ENCODE results near the gene FGF12.

Gene FGF12

DNA sequence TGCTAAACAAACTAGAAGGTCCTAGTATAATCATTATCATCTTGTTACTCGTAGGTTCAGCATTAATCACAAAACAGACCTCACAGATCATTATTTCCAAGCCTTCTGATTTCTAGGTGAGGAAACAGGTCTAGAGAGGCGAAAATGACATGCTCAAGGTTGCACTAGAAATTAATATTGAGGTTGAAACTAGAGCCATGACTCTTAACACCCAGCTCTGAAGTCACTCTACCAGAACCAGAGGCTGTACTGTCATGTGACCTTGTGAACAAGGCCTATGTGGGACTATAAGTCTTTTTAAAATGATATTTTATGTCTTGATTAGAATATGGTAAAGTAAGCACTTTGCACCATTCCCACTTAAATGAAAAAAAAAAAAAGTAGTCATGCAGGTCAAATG, 23.8 kb upstream of the FGF12 start:
- Histone ChIP-seq H3K4me2 (ENCODE audit: low read length) (no peak overlapping the region), H3K27ac (ENCODE audit: low read depth, low read length) (no peak overlapping the region), H3K27me3 (ENCODE audit: control insufficient read depth, low read length) (no peaks in the 10 kb centered on the region), H3K9me3 (ENCODE audit: control insufficient read depth, insufficient read depth, low read length) (no peaks in the 10 kb centered on the region), H4K20me1 (ENCODE audit: control insufficient read depth, insufficient read depth, low read depth, low read length) (no peaks in the 10 kb centered on the region), H3K4me1 (ENCODE audit: control insufficient read depth, low read length) (no peaks in the 10 kb centered on the region), H3K79me2 (ENCODE audit: control insufficient read depth, low read length) (no peaks in the 10 kb centered on the region), H3F3A (ENCODE audit: control insufficient read depth, insufficient read depth) (no peaks in the 10 kb centered on the region), H3K36me3 (ENCODE audit: control insufficient read depth, low read length) (no peaks in the 10 kb centered on the region), H3K9me2 (replicated peaks; ENCODE audit: control insufficient read depth, low read length) (no peaks in the 10 kb centered on the region), H3K4me3 (ENCODE audit: low read length) (no peak overlapping the region)
- TF ChIP-seq, protein P1, sequence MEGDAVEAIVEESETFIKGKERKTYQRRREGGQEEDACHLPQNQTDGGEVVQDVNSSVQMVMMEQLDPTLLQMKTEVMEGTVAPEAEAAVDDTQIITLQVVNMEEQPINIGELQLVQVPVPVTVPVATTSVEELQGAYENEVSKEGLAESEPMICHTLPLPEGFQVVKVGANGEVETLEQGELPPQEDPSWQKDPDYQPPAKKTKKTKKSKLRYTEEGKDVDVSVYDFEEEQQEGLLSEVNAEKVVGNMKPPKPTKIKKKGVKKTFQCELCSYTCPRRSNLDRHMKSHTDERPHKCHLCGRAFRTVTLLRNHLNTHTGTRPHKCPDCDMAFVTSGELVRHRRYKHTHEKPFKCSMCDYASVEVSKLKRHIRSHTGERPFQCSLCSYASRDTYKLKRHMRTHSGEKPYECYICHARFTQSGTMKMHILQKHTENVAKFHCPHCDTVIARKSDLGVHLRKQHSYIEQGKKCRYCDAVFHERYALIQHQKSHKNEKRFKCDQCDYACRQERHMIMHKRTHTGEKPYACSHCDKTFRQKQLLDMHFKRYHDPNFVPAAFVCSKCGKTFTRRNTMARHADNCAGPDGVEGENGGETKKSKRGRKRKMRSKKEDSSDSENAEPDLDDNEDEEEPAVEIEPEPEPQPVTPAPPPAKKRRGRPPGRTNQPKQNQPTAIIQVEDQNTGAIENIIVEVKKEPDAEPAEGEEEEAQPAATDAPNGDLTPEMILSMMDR (IDR thresholded peaks at IDR 0.05; ENCODE audit: low read depth, low read length, poor library complexity, severe bottlenecking): no peak
- no peak for TF ChIP-seq EZH2phosphoT487 (IDR thresholded peaks at IDR 0.05; ENCODE audit: borderline replicate concordance, low read length)

DNA sequence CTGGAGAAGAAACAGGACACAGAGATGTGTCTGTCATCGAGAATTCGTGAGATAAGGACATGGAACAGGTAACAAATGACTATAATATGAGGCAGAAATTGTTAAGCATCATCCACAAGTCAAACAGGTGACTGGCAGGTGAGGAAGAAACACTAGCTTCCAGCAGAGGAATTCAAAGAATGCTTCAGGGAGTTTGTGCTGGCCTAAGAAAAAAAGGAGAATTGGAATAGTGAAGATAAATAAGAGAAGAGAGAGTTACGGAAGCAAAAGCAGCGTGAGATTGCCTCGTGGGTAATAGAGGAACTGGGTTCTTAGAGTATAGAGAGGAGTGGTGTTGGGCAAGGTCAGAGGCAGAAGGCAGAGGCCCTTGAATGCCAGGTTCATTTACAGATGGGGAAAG, 22.9 kb upstream of the FGF12 start:
- Histone ChIP-seq H3K27ac (ENCODE audit: low read depth, low read length) (no peak overlapping the region), H3K9me2 (replicated peaks; ENCODE audit: control insufficient read depth, low read length) (no peaks in the 10 kb centered on the region), H3F3A (ENCODE audit: control insufficient read depth, insufficient read depth) (no peaks in the 10 kb centered on the region), H3K4me2 (ENCODE audit: low read length) (no peak overlapping the region), H3K4me1 (ENCODE audit: control insufficient read depth, low read length) (no peaks in the 10 kb centered on the region), H3K9me3 (ENCODE audit: control insufficient read depth, insufficient read depth, low read length) (no peaks in the 10 kb centered on the region), H3K4me3 (ENCODE audit: low read length) (no peak overlapping the region), H3K27me3 (ENCODE audit: control insufficient read depth, low read length) (no peaks in the 10 kb centered on the region), H4K20me1 (ENCODE audit: control insufficient read depth, insufficient read depth, low read depth, low read length) (no peaks in the 10 kb centered on the region), H3K36me3 (ENCODE audit: control insufficient read depth, low read length) (no peaks in the 10 kb centered on the region), H3K79me2 (ENCODE audit: control insufficient read depth, low read length) (no peaks in the 10 kb centered on the region)
- TF ChIP-seq, protein P1 (IDR thresholded peaks at IDR 0.05; ENCODE audit: low read depth, low read length, poor library complexity, severe bottlenecking): no peak
- TF ChIP-seq EZH2phosphoT487 (IDR thresholded peaks at IDR 0.05; ENCODE audit: borderline replicate concordance, low read length): no peak

DNA sequence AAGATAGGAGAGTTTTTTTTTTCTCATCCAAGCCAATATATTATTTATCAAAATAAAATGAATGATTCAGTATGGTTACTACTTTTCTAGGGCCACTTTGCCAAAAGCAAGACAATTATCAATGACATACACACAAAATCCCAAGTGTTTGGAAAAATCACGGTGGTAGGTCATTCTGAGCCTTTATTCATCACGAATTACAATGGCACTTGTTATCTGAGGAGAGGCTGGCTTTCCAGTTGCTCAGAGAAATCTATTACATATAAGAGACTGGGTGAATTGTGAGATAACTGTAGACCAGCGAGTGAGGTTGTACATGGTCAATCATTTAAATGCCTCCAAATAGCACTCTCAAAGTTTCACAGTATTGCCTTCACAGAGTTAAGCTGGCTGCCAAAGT, 20.4 kb upstream of the FGF12 start:
- Histone ChIP-seq H4K20me1 (ENCODE audit: control insufficient read depth, insufficient read depth, low read depth, low read length) (no peaks in the 10 kb centered on the region), H3K4me2 (ENCODE audit: low read length) (no peak overlapping the region), H3K27me3 (ENCODE audit: control insufficient read depth, low read length) (no peaks in the 10 kb centered on the region), H3K4me3 (ENCODE audit: low read length) (no peak overlapping the region), H3K27ac (ENCODE audit: low read depth, low read length) (no peak overlapping the region), H3K9me3 (ENCODE audit: control insufficient read depth, insufficient read depth, low read length) (no peaks in the 10 kb centered on the region), H3K79me2 (ENCODE audit: control insufficient read depth, low read length) (no peaks in the 10 kb centered on the region), H3K9me2 (replicated peaks; ENCODE audit: control insufficient read depth, low read length) (no peaks in the 10 kb centered on the region), H3K36me3 (ENCODE audit: control insufficient read depth, low read length) (no peaks in the 10 kb centered on the region), H3F3A (ENCODE audit: control insufficient read depth, insufficient read depth) (no peaks in the 10 kb centered on the region), H3K4me1 (ENCODE audit: control insufficient read depth, low read length) (no peaks in the 10 kb centered on the region)
- TF ChIP-seq, protein P1 (IDR thresholded peaks at IDR 0.05; ENCODE audit: low read depth, low read length, poor library complexity, severe bottlenecking): no peak
- no peak for TF ChIP-seq EZH2phosphoT487 (IDR thresholded peaks at IDR 0.05; ENCODE audit: borderline replicate concordance, low read length)

DNA sequence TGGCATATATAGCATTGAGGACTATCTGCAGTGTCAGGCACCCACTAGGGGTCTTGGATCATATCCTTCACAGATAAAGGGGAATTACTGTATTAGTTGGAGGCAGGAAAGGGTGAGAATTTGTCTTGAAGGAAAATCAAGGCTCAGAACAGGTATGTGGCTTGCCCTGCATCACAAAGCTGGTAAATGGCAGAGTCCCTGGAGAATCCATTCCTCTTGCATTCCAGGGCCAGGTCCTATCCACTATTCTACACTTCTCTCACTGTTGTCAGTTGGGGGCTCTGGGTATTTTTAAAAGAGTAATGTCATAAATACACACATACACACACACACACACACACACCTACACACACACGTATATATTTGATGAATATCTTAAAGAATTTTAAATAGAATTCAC, 19.8 kb upstream of the FGF12 start:
- no peaks in the 10 kb centered on the region for H3K27me3 ChIP-seq (ENCODE audit: control insufficient read depth, low read length)
- no peaks in the 10 kb centered on the region for H3F3A ChIP-seq (ENCODE audit: control insufficient read depth, insufficient read depth)
- no peaks in the 10 kb centered on the region for H3K79me2 ChIP-seq (ENCODE audit: control insufficient read depth, low read length)
- H3K4me3 ChIP-seq (ENCODE audit: low read length): no peak overlapping the region
- H3K9me2 ChIP-seq (replicated peaks; ENCODE audit: control insufficient read depth, low read length): no peaks in the 10 kb centered on the region
- H3K4me1 ChIP-seq (ENCODE audit: control insufficient read depth, low read length): no peaks in the 10 kb centered on the region
- no peaks in the 10 kb centered on the region for H3K36me3 ChIP-seq (ENCODE audit: control insufficient read depth, low read length)
- H3K9me3 ChIP-seq (ENCODE audit: control insufficient read depth, insufficient read depth, low read length): no peaks in the 10 kb centered on the region
- TF ChIP-seq EZH2phosphoT487 (IDR thresholded peaks at IDR 0.05; ENCODE audit: borderline replicate concordance, low read length): no peak
- TF ChIP-seq, protein P1 (IDR thresholded peaks at IDR 0.05; ENCODE audit: low read depth, low read length, poor library complexity, severe bottlenecking): no peak
- H3K27ac ChIP-seq (ENCODE audit: low read depth, low read length): no peak overlapping the region
- H3K4me2 ChIP-seq (ENCODE audit: low read length): no peak overlapping the region
- no peaks in the 10 kb centered on the region for H4K20me1 ChIP-seq (ENCODE audit: control insufficient read depth, insufficient read depth, low read depth, low read length)

Measured in DOHH2 (cell line).